ENCODE data around the gene EPYC. TPM values are rescaled to one million over a fixed set of nuclear protein-coding genes. Genes with fewer than 3 reads are reported as not detected.

The EPYC gene
- total and polyA plus RNA-seq, 2 experiments from 2014 or later, result 0.27 to 0.40 TPM

DNA sequence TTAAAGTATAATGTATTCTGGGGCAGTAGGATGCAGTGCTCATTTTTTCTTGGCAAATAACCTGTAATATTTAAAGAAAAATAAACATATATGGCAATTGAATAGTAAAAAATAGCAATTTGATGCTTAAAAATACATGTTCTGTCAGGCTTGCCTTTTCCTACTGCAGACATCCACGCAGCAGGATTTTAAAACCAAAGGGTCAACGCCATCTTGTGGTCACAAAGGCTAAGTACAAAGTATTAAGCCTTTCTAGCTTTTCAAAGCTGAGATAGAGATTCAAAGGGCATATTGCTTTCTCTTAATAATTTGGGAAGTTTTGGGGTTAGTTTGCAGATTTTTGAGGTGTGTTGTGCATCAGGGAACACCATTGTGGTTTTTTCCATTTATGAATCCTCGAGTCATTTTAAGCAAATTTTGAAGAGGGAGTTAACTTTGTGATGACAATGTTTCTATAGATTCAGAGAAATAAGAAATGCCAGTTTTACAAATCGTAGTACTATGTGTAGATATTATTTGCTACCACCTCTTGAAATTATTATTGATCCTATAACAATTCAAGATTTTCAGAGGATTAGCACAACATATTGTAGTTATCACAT lies 45.1 kb downstream of the EPYC start:
- H4K20me1 ChIP-seq (ENCODE audit: insufficient read depth, poor library complexity, severe bottlenecking), result no peaks in the 10 kb centered on the region
- H3K27ac ChIP-seq, result no peak overlapping the region
- no peak overlapping the region for H2AFZ ChIP-seq
- DNase-seq (ENCODE audit: low spot score), result peak; percentile 73
- no peaks in the 10 kb centered on the region for H3K9me2 ChIP-seq (replicated peaks; ENCODE audit: insufficient read depth)
- no peaks in the 10 kb centered on the region for H3K9me3 ChIP-seq (ENCODE audit: low read depth)
- WGBS (ENCODE audit: low lambda C conversion rate, missing lambda C conversion rate), result under 1% methylated on average over 4 of the region's 4 CpGs
- TF ChIP-seq EZH2phosphoT487 (IDR thresholded peaks at IDR 0.05; ENCODE audit: low read depth, severe bottlenecking, unreplicated experiment) (no peak), CTCF (IDR thresholded peaks at IDR 0.05; ENCODE audit: poor library complexity) (peak; percentile 75)
- H3K4me1 ChIP-seq (ENCODE audit: insufficient read depth), result no peaks in the 10 kb centered on the region
- no peaks in the 10 kb centered on the region for H3K27me3 ChIP-seq
- H3K4me3 ChIP-seq, result no peak overlapping the region
- no peaks in the 10 kb centered on the region for H3K36me3 ChIP-seq (replicated peaks; ENCODE audit: insufficient read depth, low read depth)
- H3K4me2 ChIP-seq, result no peak overlapping the region
- H3K79me2 ChIP-seq, result no peaks in the 10 kb centered on the region

DNA sequence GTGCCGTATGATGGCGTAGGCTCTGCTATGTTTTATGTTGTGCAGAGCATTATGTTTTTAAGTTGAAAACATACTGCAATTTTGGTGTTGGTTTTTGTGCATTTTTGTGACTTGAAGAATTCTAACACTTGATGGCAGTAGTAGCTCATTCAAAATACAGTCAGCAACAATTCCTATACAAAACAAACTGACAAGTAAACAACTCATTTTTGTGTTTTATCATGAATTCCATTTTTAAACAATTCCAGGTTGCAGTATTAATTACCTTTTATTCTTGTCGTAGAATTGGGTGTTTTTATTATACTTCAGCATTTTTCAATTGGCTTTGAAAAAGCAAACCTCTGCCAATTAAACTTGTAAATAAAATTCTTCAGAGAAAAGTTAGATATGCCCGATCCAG lies 45.7 kb downstream of the EPYC start:
- no peak overlapping the region for H2AFZ ChIP-seq
- 67% methylated on average over 4 of the region's 4 CpGs for WGBS (ENCODE audit: low lambda C conversion rate, missing lambda C conversion rate)
- H3K27me3 ChIP-seq, result no peaks in the 10 kb centered on the region
- H3K4me1 ChIP-seq (ENCODE audit: insufficient read depth), result no peaks in the 10 kb centered on the region
- H3K27ac ChIP-seq, result no peak overlapping the region
- no peaks in the 10 kb centered on the region for H4K20me1 ChIP-seq (ENCODE audit: insufficient read depth, poor library complexity, severe bottlenecking)
- no peak for DNase-seq (ENCODE audit: low spot score)
- no peaks in the 10 kb centered on the region for H3K36me3 ChIP-seq (replicated peaks; ENCODE audit: insufficient read depth, low read depth)
- H3K4me2 ChIP-seq, result no peak overlapping the region
- no peaks in the 10 kb centered on the region for H3K79me2 ChIP-seq
- no peaks in the 10 kb centered on the region for H3K9me3 ChIP-seq (ENCODE audit: low read depth)
- H3K9me2 ChIP-seq (replicated peaks; ENCODE audit: insufficient read depth), result no peaks in the 10 kb centered on the region
- TF ChIP-seq EZH2 (IDR thresholded peaks at IDR 0.05; ENCODE audit: borderline replicate concordance) (no peak), CTCF (IDR thresholded peaks at IDR 0.05; ENCODE audit: poor library complexity) (peak; percentile 39)
- no peak overlapping the region for H3K4me3 ChIP-seq

DNA sequence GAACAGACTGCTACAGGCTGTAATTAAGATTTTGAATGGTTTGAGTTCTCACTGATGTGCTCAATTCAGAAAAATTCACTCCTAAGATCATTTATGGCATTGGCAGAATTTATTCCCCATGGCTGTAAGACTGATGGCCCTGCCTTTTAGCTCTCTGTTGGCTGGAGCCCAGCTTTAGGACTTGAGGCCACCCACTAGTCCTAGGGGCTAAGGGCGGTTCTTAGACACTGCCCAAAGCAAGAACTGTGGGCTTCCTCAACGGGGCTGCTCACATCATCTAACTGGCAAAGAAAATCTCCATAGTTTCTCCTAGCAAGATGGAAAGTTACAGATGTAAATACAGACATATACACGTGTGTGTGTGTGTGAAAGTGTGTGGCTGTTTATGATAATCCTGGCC lies 46.4 kb downstream of the EPYC start:
- H3K9me3 ChIP-seq (ENCODE audit: low read depth), result no peaks in the 10 kb centered on the region
- no peak for TF ChIP-seq EZH2 (IDR thresholded peaks at IDR 0.05; ENCODE audit: borderline replicate concordance)
- TF ChIP-seq CTCF (IDR thresholded peaks at IDR 0.05; ENCODE audit: poor library complexity), result no peak
- no peak for TF ChIP-seq EZH2phosphoT487 (IDR thresholded peaks at IDR 0.05; ENCODE audit: low read depth, severe bottlenecking, unreplicated experiment)
- no peak overlapping the region for H2AFZ ChIP-seq

GRCh38 chr12:90954921-90955320 lies 49.9 kb downstream of the EPYC start, which contains the start of gene CCER1:
Gene CCER1 (minus strand): TSS chr12:90955176. CDS start chr12:90954742, 434 bp downstream.
- Histone ChIP-seq H3K27me3 (no peaks in the 10 kb centered on the region), H3K4me3 (no peak within 1 kb of the TSS), H2AFZ (no peak within 1 kb of the TSS), H3K4me1 (ENCODE audit: insufficient read depth) (no peaks in the 10 kb centered on the region), H3K9me3 (ENCODE audit: low read depth) (no peaks in the 10 kb centered on the region), H3K36me3 (replicated peaks; ENCODE audit: insufficient read depth, low read depth) (no peaks in the 10 kb centered on the region), H3K27ac (no peak within 1 kb of the TSS), H3K9me2 (replicated peaks; ENCODE audit: insufficient read depth) (no peaks in the 10 kb centered on the region), H3K4me2 (no peak within 1 kb of the TSS), H3K79me2 (no peaks in the 10 kb centered on the region), H4K20me1 (ENCODE audit: insufficient read depth, poor library complexity, severe bottlenecking) (no peaks in the 10 kb centered on the region)
- 100% methylated on average over 15 of the region's 22 CpGs for WGBS (ENCODE audit: low lambda C conversion rate, missing lambda C conversion rate)
- no peak for TF ChIP-seq EZH2phosphoT487 (IDR thresholded peaks at IDR 0.05; ENCODE audit: low read depth, severe bottlenecking, unreplicated experiment)
- no peak for TF ChIP-seq CTCF (IDR thresholded peaks at IDR 0.05; ENCODE audit: poor library complexity)
- no peak for TF ChIP-seq EZH2 (IDR thresholded peaks at IDR 0.05; ENCODE audit: borderline replicate concordance)
- DNase-seq (ENCODE audit: low spot score), result no peak

More for the DNA sequence above, 46.4 kb downstream of the EPYC start:
- Histone ChIP-seq H3K4me1 (ENCODE audit: insufficient read depth) (no peaks in the 10 kb centered on the region), H3K36me3 (replicated peaks; ENCODE audit: insufficient read depth, low read depth) (no peaks in the 10 kb centered on the region), H3K4me2 (no peak overlapping the region), H4K20me1 (ENCODE audit: insufficient read depth, poor library complexity, severe bottlenecking) (no peaks in the 10 kb centered on the region), H3K27me3 (no peaks in the 10 kb centered on the region), H3K4me3 (no peak overlapping the region), H3K9me2 (replicated peaks; ENCODE audit: insufficient read depth) (no peaks in the 10 kb centered on the region), H3K27ac (no peak overlapping the region), H3K79me2 (no peaks in the 10 kb centered on the region)
- DNase-seq (ENCODE audit: low spot score), result no peak
- WGBS (ENCODE audit: low lambda C conversion rate, missing lambda C conversion rate), result 63% methylated on average over 3 of the region's 3 CpGs
